Retinal pigment epithelial cell (primary cell): Measurements from ENCODE around the gene ZBTB37.

Experiments used
- DNase-seq: peaks from one replicate; pipeline ENCODE4 v3.0.0-alpha.2; 2010; ENCODE audit warnings: low read depth
- H3K4me3 ChIP-seq: 2 replicates; pipeline ENCODE4 v1.5.1; 2011; ENCODE audit warnings: mild to moderate bottlenecking, low read length, control low read depth, moderate library complexity
- CTCF ChIP-seq: conservative IDR thresholded peaks from 2 replicates; pipeline ENCODE4 v1.5.1; 2011; ENCODE audit warnings: low read depth, low read length, control low read depth, inconsistent platforms

Gene ZBTB37

GRCh38 chr1:173913111-173913510, 44.9 kb downstream of the ZBTB37 start:
- TF ChIP-seq CTCF: no peak

GRCh38 chr1:173914366-173914871, 46.2 kb downstream of the ZBTB37 start:
- TF ChIP-seq CTCF: peak; percentile 78
- no peak overlapping the region for H3K4me3 ChIP-seq
- no peak for DNase-seq

More at GRCh38 chr1:173913111-173913510, 44.9 kb downstream of the ZBTB37 start:
- H3K4me3 ChIP-seq: no peak overlapping the region
- no peak for DNase-seq

GRCh38 chr1:173915596-173915995, 47.4 kb downstream of the ZBTB37 start:
- DNase-seq: no peak
- no peak overlapping the region for H3K4me3 ChIP-seq
- no peak for TF ChIP-seq CTCF

- H3K4me3 ChIP-seq: no peak overlapping the region
- TF ChIP-seq CTCF: no peak
- DNase-seq: no peak
Measured at GRCh38 chr1:173916667-173917066, 48.5 kb downstream of the ZBTB37 start.

- TF ChIP-seq CTCF: no peak
Measured at GRCh38 chr1:173917149-173917548, 49.0 kb downstream of the ZBTB37 start, which contains the start of gene SERPINC1. TSS of gene SERPINC1 (minus strand) at chr1:173917327. CDS start at chr1:173917259, 68 bp downstream.

GRCh38 chr1:173917635-173918493, 49.7 kb downstream of the ZBTB37 start:
- no peak for TF ChIP-seq CTCF
- no peak for DNase-seq
- no peak overlapping the region for H3K4me3 ChIP-seq

More at GRCh38 chr1:173917149-173917548, 49.0 kb downstream of the ZBTB37 start, which contains the start of gene SERPINC1:
- no peak for DNase-seq
- H3K4me3 ChIP-seq: no peak within 1 kb of the TSS
